GM20431 (cell line): ENCODE measurements around the gene KIAA0513.
"Not testable (repeated sequence)": the region's sequence is repeated elsewhere in the genome, so short reads cannot be mapped to it uniquely, and the experiment has no call there.

ENCODE experiments used
- in situ Hi-C: fragments of 300-500 bp; cut with MseI, MboI; formaldehyde crosslinking; loops from one replicate; pipeline ENCODE4 v1.15.0; 2020; ENCODE audit warnings: low sequenced_read_pairs; ENCODE audit not compliant: unreplicated experiment

The KIAA0513 gene

GRCh38 chr16:85027958-85028684 lies 526 bp downstream of the KIAA0513 start:
- in situ Hi-C loops = no loop called here

- in situ Hi-C loops = no loop called here
Observed at GRCh38 chr16:85028685-85029407, 1.3 kb downstream of the KIAA0513 start.

- in situ Hi-C loops = no loop called here
Observed at GRCh38 chr16:85029408-85029784, 1.8 kb downstream of the KIAA0513 start.

GRCh38 chr16:85029981-85030401 lies 2.4 kb downstream of the KIAA0513 start:
- in situ Hi-C loops = no loop called here

GRCh38 chr16:85031451-85031850 lies 3.9 kb downstream of the KIAA0513 start:
- in situ Hi-C loops = no loop called here

- in situ Hi-C loops = not testable (repeated sequence)
Observed at GRCh38 chr16:85032187-85032586, 4.6 kb downstream of the KIAA0513 start.

GRCh38 chr16:85033171-85033570 lies 5.6 kb downstream of the KIAA0513 start:
- in situ Hi-C loops = no loop called here

- in situ Hi-C loops = no loop called here
Observed at GRCh38 chr16:85034591-85035433, 7.2 kb downstream of the KIAA0513 start.

- in situ Hi-C loops = no loop called here
Observed at GRCh38 chr16:85036236-85037049, 8.8 kb downstream of the KIAA0513 start.

- in situ Hi-C loops = no loop called here
Observed at GRCh38 chr16:85037050-85037410, 9.4 kb downstream of the KIAA0513 start.

GRCh38 chr16:85037721-85038120 lies 10.1 kb downstream of the KIAA0513 start:
- in situ Hi-C loops = no loop called here

- in situ Hi-C loops = no loop called here
Observed at GRCh38 chr16:85040685-85041084, 13.1 kb downstream of the KIAA0513 start.

- in situ Hi-C loops = no loop called here
Observed at GRCh38 chr16:85041219-85042166, 13.9 kb downstream of the KIAA0513 start.

GRCh38 chr16:85042167-85042526 lies 14.6 kb downstream of the KIAA0513 start:
- in situ Hi-C loops = no loop called here

GRCh38 chr16:85042606-85043005 lies 15.0 kb downstream of the KIAA0513 start:
- in situ Hi-C loops = no loop called here

GRCh38 chr16:85045077-85045476 lies 17.5 kb downstream of the KIAA0513 start:
- in situ Hi-C loops = no loop called here

GRCh38 chr16:85045641-85046471 lies 18.3 kb downstream of the KIAA0513 start:
- in situ Hi-C loops = no loop called here

- in situ Hi-C loops = no loop called here
Observed at GRCh38 chr16:85046472-85046916, 18.9 kb downstream of the KIAA0513 start.
